ENCODE data around the gene UPP1.
"Not testable (repeated sequence)": the region's sequence is repeated elsewhere in the genome, so short reads cannot be mapped to it uniquely, and the experiment has no call there.

Gene UPP1

DNA sequence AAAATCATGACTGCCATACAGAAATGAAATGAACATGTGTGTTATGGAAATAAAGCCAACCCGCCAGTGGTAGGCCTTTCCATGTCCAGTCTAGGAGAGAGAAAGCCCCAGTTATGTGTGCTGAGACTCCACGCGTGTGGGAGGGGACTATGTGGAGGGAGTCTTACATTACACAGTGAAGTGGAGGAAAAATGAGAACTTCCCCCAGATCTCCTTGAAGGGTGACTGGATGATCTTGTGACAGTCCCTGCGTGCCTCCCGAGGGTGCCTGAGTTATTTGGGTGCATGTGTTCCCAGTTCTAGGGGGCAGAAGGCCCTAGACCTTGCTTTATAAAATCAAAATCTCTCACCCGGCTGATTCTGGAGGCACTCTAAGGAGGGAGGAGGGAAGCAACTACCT, 24.2 kb downstream of the UPP1 start:
- TF ChIP-seq CTCF (conservative IDR thresholded peaks at IDR 0.05; ENCODE audit: low read depth): no peak
- no peak overlapping the region for H3K27ac ChIP-seq
- POLR2A ChIA-PET (ENCODE audit: low non-redundant PET): no interaction called here
- no peak for DNase-seq (ENCODE audit: low spot score)
- CTCF ChIA-PET: interaction anchor here (0.6 to 1.2 kb wide), 2 partner anchors 11 to 168 kb away, joined by 3 to 5 read pairs; no protein-coding TSS in a partner anchor

GRCh38 chr7:48114115-48114514, 25.1 kb downstream of the UPP1 start:
- ChIA-PET CTCF (interaction anchor here (1.2 kb wide), 1 partner anchor 169 kb away, joined by 5 read pairs; no protein-coding TSS in a partner anchor), POLR2A (ENCODE audit: low non-redundant PET) (no interaction called here)
- H3K27ac ChIP-seq: no peak overlapping the region
- DNase-seq (ENCODE audit: low spot score): no peak
- TF ChIP-seq CTCF (conservative IDR thresholded peaks at IDR 0.05; ENCODE audit: low read depth): no peak

- no peak overlapping the region for H3K27ac ChIP-seq
- ChIA-PET CTCF (no interaction called here), POLR2A (ENCODE audit: low non-redundant PET) (no interaction called here)
- DNase-seq (ENCODE audit: low spot score): no peak
- no peak for TF ChIP-seq CTCF (conservative IDR thresholded peaks at IDR 0.05; ENCODE audit: low read depth)
Measured at GRCh38 chr7:48114589-48114988, 25.5 kb downstream of the UPP1 start.

- DNase-seq (ENCODE audit: low spot score): no peak
- ChIA-PET CTCF (no interaction called here), POLR2A (ENCODE audit: low non-redundant PET) (no interaction called here)
- no peak for TF ChIP-seq CTCF (conservative IDR thresholded peaks at IDR 0.05; ENCODE audit: low read depth)
- no peak overlapping the region for H3K27ac ChIP-seq
Measured at GRCh38 chr7:48116043-48116442, 27.0 kb downstream of the UPP1 start.

GRCh38 chr7:48118041-48118440, 29.0 kb downstream of the UPP1 start:
- H3K27ac ChIP-seq: no peak overlapping the region
- no peak for DNase-seq (ENCODE audit: low spot score)
- TF ChIP-seq CTCF (conservative IDR thresholded peaks at IDR 0.05; ENCODE audit: low read depth): no peak
- CTCF ChIA-PET: interaction anchor here (0.7 kb wide), 1 partner anchor 14 kb away, joined by 3 read pairs; no protein-coding TSS in a partner anchor
- POLR2A ChIA-PET (ENCODE audit: low non-redundant PET): no interaction called here

DNA sequence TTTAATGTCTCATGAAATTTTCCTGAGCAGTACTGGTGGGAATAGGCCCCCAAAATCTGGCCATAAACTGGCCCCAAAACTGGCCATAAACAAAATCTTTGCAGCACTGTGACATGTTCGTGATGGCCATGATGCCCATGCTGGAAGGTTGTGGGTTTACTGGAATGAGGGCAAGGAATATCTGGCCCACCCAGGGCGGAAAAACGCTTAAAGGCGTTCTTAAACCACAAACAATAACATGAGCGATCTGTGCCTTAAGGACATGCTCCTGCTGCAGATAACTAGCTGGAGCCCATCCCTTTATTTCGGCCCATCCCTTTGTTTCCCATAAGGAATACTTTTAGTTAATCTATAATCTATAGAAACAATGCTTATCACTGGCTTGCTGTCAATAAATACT, 31.5 kb downstream of the UPP1 start:
- H3K27ac ChIP-seq; DNase-seq (ENCODE audit: low spot score); POLR2A ChIA-PET (ENCODE audit: low non-redundant PET): not testable (repeated sequence)
- CTCF ChIA-PET: interaction anchor here (1.0 to 1.1 kb wide), 2 partner anchors 10 to 34 kb away, joined by 4 to 5 read pairs; no protein-coding TSS in a partner anchor

DNA sequence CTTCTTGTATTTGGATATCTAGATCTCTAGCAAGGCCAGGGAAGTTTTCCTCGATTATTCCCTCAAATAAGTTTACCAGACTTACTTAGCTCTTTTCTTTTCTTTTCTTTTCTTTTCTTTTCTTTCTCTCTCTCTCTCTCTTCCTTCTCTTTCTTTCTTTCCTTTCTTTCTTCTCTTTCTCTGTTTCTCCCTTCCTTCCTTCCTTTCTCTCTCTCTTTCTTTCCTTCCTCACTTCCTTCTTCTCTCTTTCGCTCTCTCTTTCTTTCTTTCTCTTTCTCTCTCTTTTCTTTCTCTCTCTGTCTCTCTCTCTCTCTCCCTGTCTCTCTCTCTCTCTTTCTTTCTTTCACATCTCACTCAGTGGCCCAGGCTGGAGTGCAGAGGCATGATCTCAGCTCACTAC, 37.0 kb downstream of the UPP1 start:
- ChIA-PET POLR2A (ENCODE audit: low non-redundant PET) (no interaction called here), CTCF (interaction anchor here (0.6 kb wide), 1 partner anchor 15 kb away, joined by 4 read pairs; no protein-coding TSS in a partner anchor)
- DNase-seq (ENCODE audit: low spot score): no peak
- no peak for TF ChIP-seq CTCF (conservative IDR thresholded peaks at IDR 0.05; ENCODE audit: low read depth)
- no peak overlapping the region for H3K27ac ChIP-seq

All from RWPE1 (cell line).